PC-3 (cell line): ENCODE data around the gene SLC30A7. TPM values are rescaled to one million over a fixed set of nuclear protein-coding genes. Genes with fewer than 3 reads are reported as not detected.

Experiments used
- ATAC-seq: fragments of 200-7000 bp; cut with Tn5 transposase; 2 replicates; pipeline ENCODE4 v1.9.1; 2020; ENCODE audit warnings: mild to moderate bottlenecking, moderate library complexity
- BruUV-seq: library from RNA; stranded (reverse); fragments of 400-500 nt; replicated peaks from 2 replicates; lab custom pipeline; 2021; lab: Mats Ljungman, UMichigan
- CTCF ChIA-PET: fragments of 300-600 bp; sonication (Branson Sonifier 250); formaldehyde crosslinking; loops from one replicate; lab custom pipeline; 2022; ENCODE audit warnings: antibody characterized with exemption; lab: Charles Lee
- POLR2A ChIA-PET: fragments of 300-600 bp; sonication (Branson Sonifier 250); formaldehyde crosslinking; loops from one replicate; lab custom pipeline; 2022; ENCODE audit warnings: antibody characterized with exemption; ENCODE audit not compliant: unreplicated experiment; lab: Charles Lee
- DNase-seq: peaks from one replicate; pipeline ENCODE4 v3.0.0-alpha.2; 2015
- H2AFZ ChIP-seq: fragments of 300-600 bp; sonication (generic); 2 replicates; pipeline ENCODE4 v1.6.0; 2016; ENCODE audit warnings: antibody characterized with exemption, low read length
- H3F3A ChIP-seq: fragments of 300-600 bp; sonication (generic); one replicate; pipeline ENCODE4 v1.6.0; 2017; ENCODE audit warnings: antibody characterized with exemption, low read length, control low read depth, mild to moderate bottlenecking; ENCODE audit not compliant: unreplicated experiment
- H3K27ac ChIP-seq: fragments of 300-600 bp; sonication (generic); 2 replicates; pipeline ENCODE4 v1.5.1; 2016; ENCODE audit warnings: mild to moderate bottlenecking, low read length
- H3K27me3 ChIP-seq: fragments of 300-600 bp; sonication (generic); 2 replicates; pipeline ENCODE4 v1.6.1; 2016; ENCODE audit warnings: low read length, mixed read lengths
- H3K36me3 ChIP-seq: fragments of 300-600 bp; sonication (generic); 2 replicates; pipeline ENCODE4 v1.6.1; 2016; ENCODE audit warnings: low read depth, mixed run types, low read length, mixed read lengths
- H3K4me1 ChIP-seq: fragments of 300-600 bp; sonication (generic); 2 replicates; pipeline ENCODE4 v1.5.1; 2016; ENCODE audit warnings: low read length; ENCODE audit not compliant: insufficient read depth
- H3K4me2 ChIP-seq: fragments of 300-600 bp; sonication (generic); 2 replicates; pipeline ENCODE4 v1.6.0; 2016; ENCODE audit warnings: low read length
- H3K4me3 ChIP-seq: fragments of 300-600 bp; sonication (generic); 2 replicates; pipeline ENCODE4 v1.5.1; 2016; ENCODE audit warnings: mild to moderate bottlenecking, low read length, mixed read lengths
- H3K79me2 ChIP-seq: fragments of 300-600 bp; sonication (generic); 2 replicates; pipeline ENCODE4 v1.6.1; 2017; ENCODE audit warnings: low read length, mixed read lengths
- H3K9ac ChIP-seq: fragments of 300-600 bp; sonication (generic); 2 replicates; pipeline ENCODE4 v1.6.0; 2016; ENCODE audit warnings: mild to moderate bottlenecking, low read length
- H3K9me2 ChIP-seq: fragments of 300-600 bp; sonication (generic); replicated peaks from 2 replicates; pipeline ENCODE4 v1.6.1; 2016; ENCODE audit warnings: mixed run types, low read length, mixed read lengths
- H3K9me3 ChIP-seq: fragments of 300-600 bp; sonication (generic); 2 replicates; pipeline ENCODE4 v1.6.1; 2016; ENCODE audit warnings: low read length, mixed read lengths
- H4K20me1 ChIP-seq: fragments of 300-600 bp; sonication (generic); 2 replicates; pipeline ENCODE4 v1.6.1; 2016; ENCODE audit warnings: low read length, mixed read lengths
- EZH2 ChIP-seq: fragments of 300-600 bp; sonication (generic); IDR thresholded peaks from one replicate; pipeline ENCODE4 v1.6.1; 2017; ENCODE audit warnings: antibody characterized with exemption, mild to moderate bottlenecking, low read length; ENCODE audit not compliant: unreplicated experiment
- EZH2phosphoT487 ChIP-seq: fragments of 300-600 bp; sonication (generic); IDR thresholded peaks from 2 replicates; pipeline ENCODE4 v1.6.1; 2018; ENCODE audit warnings: mild to moderate bottlenecking, antibody characterized with exemption, low read length, borderline replicate concordance
- intact Hi-C: fragments of 100-400 bp; cut with micrococcal nuclease; formaldehyde crosslinking; loops from 2 replicates; pipeline ENCODE4 v1.9.0; 2023
- total RNA-seq: library from RNA; depleted of rRNA; stranded (reverse); fragments of >200 nt; gene quantifications from 2 replicates; pipeline ENCODE4 v1.2.3, GENCODE V29; 2014
- TF ChIP-seq, protein P1 (sequence below): fragments of 300-600 bp; sonication (generic); conservative IDR thresholded peaks from 2 replicates; pipeline ENCODE4 v1.5.1; 2017; ENCODE audit warnings: antibody characterized with exemption, low read depth, mild to moderate bottlenecking, low read length

Gene SLC30A7
- total RNA-seq, 1 experiment from 2014 or later, result 24.0 TPM

DNA sequence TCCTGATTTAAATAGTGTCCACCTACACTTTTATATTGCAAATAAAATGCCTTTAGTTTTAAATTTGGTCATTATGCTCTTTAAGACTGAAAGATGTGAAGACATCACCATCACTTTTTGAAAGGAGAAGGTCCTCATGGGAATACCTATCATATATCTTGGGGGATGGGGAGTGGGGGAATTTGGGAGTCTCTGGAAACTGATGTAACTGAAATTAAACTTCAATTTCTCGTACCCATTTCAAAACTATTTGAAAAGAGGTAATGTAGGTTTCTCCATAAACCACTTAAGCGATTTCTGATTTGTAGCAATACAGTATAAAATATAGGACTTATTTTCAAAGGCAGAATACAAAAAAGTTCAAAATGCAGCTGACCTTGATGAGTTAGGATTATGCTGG is 2.2 kb upstream of the SLC30A7 start:
- H3F3A ChIP-seq, result no peaks in the 10 kb centered on the region
- intact Hi-C loops, result loop anchor here (1.0 kb wide), 1 partner anchor 9 kb away; no protein-coding TSS in a partner anchor
- no TSS peak for BruUV-seq
- peaks cover 10% of the 10 kb centered on the region; the same call in 1 of the 2 replicates for H4K20me1 ChIP-seq
- peaks cover 3% of the 10 kb centered on the region; the same call in 1 of the 2 replicates for H3K36me3 ChIP-seq
- ATAC-seq (no peak), DNase-seq (no peak)
- TF ChIP-seq, protein P1, sequence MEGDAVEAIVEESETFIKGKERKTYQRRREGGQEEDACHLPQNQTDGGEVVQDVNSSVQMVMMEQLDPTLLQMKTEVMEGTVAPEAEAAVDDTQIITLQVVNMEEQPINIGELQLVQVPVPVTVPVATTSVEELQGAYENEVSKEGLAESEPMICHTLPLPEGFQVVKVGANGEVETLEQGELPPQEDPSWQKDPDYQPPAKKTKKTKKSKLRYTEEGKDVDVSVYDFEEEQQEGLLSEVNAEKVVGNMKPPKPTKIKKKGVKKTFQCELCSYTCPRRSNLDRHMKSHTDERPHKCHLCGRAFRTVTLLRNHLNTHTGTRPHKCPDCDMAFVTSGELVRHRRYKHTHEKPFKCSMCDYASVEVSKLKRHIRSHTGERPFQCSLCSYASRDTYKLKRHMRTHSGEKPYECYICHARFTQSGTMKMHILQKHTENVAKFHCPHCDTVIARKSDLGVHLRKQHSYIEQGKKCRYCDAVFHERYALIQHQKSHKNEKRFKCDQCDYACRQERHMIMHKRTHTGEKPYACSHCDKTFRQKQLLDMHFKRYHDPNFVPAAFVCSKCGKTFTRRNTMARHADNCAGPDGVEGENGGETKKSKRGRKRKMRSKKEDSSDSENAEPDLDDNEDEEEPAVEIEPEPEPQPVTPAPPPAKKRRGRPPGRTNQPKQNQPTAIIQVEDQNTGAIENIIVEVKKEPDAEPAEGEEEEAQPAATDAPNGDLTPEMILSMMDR, result no peak
- TF ChIP-seq EZH2phosphoT487, result no peak
- TF ChIP-seq EZH2, result no peak
- no peak overlapping the region for H3K27ac ChIP-seq
- H3K9me2 ChIP-seq, result no peaks in the 10 kb centered on the region
- H3K4me3 ChIP-seq, result peak overlapping the region; percentile 92
- no peaks in the 10 kb centered on the region for H3K27me3 ChIP-seq
- CTCF ChIA-PET, result no interaction called here
- POLR2A ChIA-PET, result no interaction called here
- peaks cover 23% of the 10 kb centered on the region for H3K4me1 ChIP-seq
- H3K9me3 ChIP-seq, result no peaks in the 10 kb centered on the region
- peak overlapping the region; percentile 95 for H3K9ac ChIP-seq
- no peak overlapping the region for H2AFZ ChIP-seq
- peaks cover 45% of the 10 kb centered on the region for H3K79me2 ChIP-seq
- H3K4me2 ChIP-seq, result peak overlapping the region; percentile 97

DNA sequence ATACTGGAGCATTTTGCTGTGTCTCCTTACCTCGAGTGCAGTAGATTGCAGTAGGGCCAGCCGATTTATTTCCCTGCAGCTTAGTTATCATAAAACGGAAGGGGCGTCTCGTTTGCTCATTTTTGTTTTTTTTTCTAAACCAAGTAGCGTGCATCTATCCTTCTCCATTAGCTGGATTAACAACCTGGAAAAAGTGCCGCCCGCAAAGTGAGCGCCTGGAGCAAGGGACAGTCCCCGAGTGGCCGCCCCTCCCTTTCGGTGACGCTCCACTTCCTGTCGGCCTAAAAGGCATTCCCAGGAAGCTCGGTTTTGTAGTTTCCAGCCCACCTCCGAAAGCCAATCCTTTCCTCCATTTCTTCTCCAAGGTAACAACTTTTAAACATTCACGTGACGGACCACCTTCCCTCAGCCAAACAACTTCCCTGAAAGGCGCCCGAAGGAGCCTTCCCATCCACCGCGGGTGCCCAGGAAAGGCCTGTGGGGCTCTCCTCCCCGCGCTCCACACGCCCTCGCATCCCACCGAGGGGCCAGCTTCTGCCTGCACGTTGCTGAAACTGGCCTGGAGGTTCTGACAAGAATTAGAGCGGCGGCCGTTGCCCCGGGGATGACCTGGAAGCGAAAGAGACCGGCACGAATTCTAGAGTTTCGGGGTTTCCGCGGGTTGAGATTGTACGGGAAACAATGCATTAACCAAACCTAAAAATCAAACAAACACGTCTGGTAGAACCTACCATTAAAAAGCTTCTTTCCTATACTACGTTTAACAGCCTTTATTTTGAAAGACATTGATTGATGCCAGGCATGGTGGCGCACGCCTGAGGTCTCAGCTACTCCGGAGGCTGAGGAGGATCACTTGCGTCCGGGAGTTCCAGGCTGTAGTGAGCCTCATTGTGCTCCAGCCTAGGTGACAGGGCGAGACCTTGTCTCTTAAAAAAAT is 1.0 kb upstream of the SLC30A7 start, which contains the start of gene EXTL2:
EXTL2 (minus strand) TSS at position 240 of the 937 bp plus-strand sequence. CDS start 6,085 bp downstream, outside the sequence.
- no TSS peak for BruUV-seq
- Histone ChIP-seq H3K9me3 (no peaks in the 10 kb centered on the region), H4K20me1 (peaks cover 10% of the 10 kb centered on the region; the same call in 1 of the 2 replicates), H3K79me2 (peaks cover 56% of the 10 kb centered on the region), H3K4me2 (peak within 1 kb of the TSS; percentile 97), H3K4me3 (peak within 1 kb of the TSS; percentile 92), H3K9ac (peak within 1 kb of the TSS; percentile 95), H3K27me3 (no peaks in the 10 kb centered on the region), H3K36me3 (peaks cover 9% of the 10 kb centered on the region), H2AFZ (peak within 1 kb of the TSS; percentile 93), H3K4me1 (peaks cover 23% of the 10 kb centered on the region), H3F3A (no peaks in the 10 kb centered on the region), H3K27ac (peak within 1 kb of the TSS; percentile 98), H3K9me2 (no peaks in the 10 kb centered on the region)
- TF ChIP-seq, protein P1, result no peak
- TF ChIP-seq EZH2, result no peak
- no peak for TF ChIP-seq EZH2phosphoT487
- POLR2A ChIA-PET, result interaction anchor here (0.5 to 0.7 kb wide), 7 partner anchors 9 to 855 kb away, joined by 3 to 8 read pairs (median 5); no protein-coding TSS in a partner anchor
- peak; percentile 52 for ATAC-seq
- intact Hi-C loops, result loop anchor here (1.0 kb wide), 1 partner anchor 11 kb away; no protein-coding TSS in a partner anchor
- peak; percentile 91 for DNase-seq
- CTCF ChIA-PET, result no interaction called here
